LNCaP clone FGC (cell line): ENCODE results near the gene FUT2.

Experiments used
- DNase-seq: peaks from one replicate; pipeline ENCODE4 v3.0.0-alpha.2; 2011; ENCODE audit warnings: low read depth
- H3K4me3 ChIP-seq: 2 replicates; pipeline ENCODE4 v1.5.1; 2011; ENCODE audit warnings: mild to moderate bottlenecking, low read depth, low read length, control low read depth
- CTCF ChIP-seq: IDR thresholded peaks from 2 replicates; pipeline ENCODE4 v1.5.1; 2012; ENCODE audit warnings: mild to moderate bottlenecking; ENCODE audit not compliant: control insufficient read depth, insufficient read depth; ENCODE audit errors: extremely low read depth

FUT2 gene

GRCh38 chr19:48663667-48664066 lies 32.1 kb upstream of the FUT2 start:
- H3K4me3 ChIP-seq = no peak overlapping the region
- TF ChIP-seq CTCF = no peak
- no peak for DNase-seq

GRCh38 chr19:48664476-48664875 lies 31.3 kb upstream of the FUT2 start:
- no peak overlapping the region for H3K4me3 ChIP-seq
- no peak for DNase-seq
- no peak for TF ChIP-seq CTCF

GRCh38 chr19:48665786-48666185 lies 30.0 kb upstream of the FUT2 start:
- DNase-seq = no peak
- no peak for TF ChIP-seq CTCF

GRCh38 chr19:48668332-48668731 lies 27.4 kb upstream of the FUT2 start:
- TF ChIP-seq CTCF = no peak
- no peak overlapping the region for H3K4me3 ChIP-seq
- DNase-seq = no peak

More at GRCh38 chr19:48665786-48666185, 30.0 kb upstream of the FUT2 start:
- H3K4me3 ChIP-seq = no peak overlapping the region

GRCh38 chr19:48668761-48669160 lies 27.0 kb upstream of the FUT2 start:
- no peak overlapping the region for H3K4me3 ChIP-seq
- TF ChIP-seq CTCF = no peak
- no peak for DNase-seq

GRCh38 chr19:48669903-48670668 lies 25.7 kb upstream of the FUT2 start:
- no peak for DNase-seq
- no peak overlapping the region for H3K4me3 ChIP-seq
- no peak for TF ChIP-seq CTCF
